ENCODE measurements around the gene CALN1.
"Not testable (repeated sequence)": the region's sequence is repeated elsewhere in the genome, so short reads cannot be mapped to it uniquely, and the experiment has no call there.

CALN1 gene

GRCh38 chr7:72265071-72265904 lies 146.8 kb downstream of the CALN1 start:
- DNase-seq: no peak

- DNase-seq: no peak
These were observed 151.7 kb downstream of the CALN1 start for GRCh38 chr7:72260406-72260805.

- DNase-seq: no peak
These were observed 154.1 kb downstream of the CALN1 start for GRCh38 chr7:72258074-72258473.

- DNase-seq: no peak
These were observed 157.7 kb downstream of the CALN1 start for GRCh38 chr7:72254455-72254854.

GRCh38 chr7:72249106-72249505 lies 163.0 kb downstream of the CALN1 start:
- no peak for DNase-seq

GRCh38 chr7:72244826-72245398 lies 167.2 kb downstream of the CALN1 start:
- DNase-seq: no peak

- no peak for DNase-seq
These were observed 168.8 kb downstream of the CALN1 start for GRCh38 chr7:72243329-72243728.

GRCh38 chr7:72235351-72235750 lies 176.8 kb downstream of the CALN1 start:
- no peak for DNase-seq

GRCh38 chr7:72234086-72234485 lies 178.1 kb downstream of the CALN1 start:
- no peak for DNase-seq

GRCh38 chr7:72230281-72230680 lies 181.9 kb downstream of the CALN1 start:
- DNase-seq: no peak

- DNase-seq: no peak
These were observed 188.8 kb downstream of the CALN1 start for GRCh38 chr7:72223351-72223750.

- no peak for DNase-seq
These were observed 190.0 kb downstream of the CALN1 start for GRCh38 chr7:72222136-72222535.

GRCh38 chr7:72219500-72219899 lies 192.6 kb downstream of the CALN1 start:
- DNase-seq: no peak

- no peak for DNase-seq
These were observed 195.0 kb downstream of the CALN1 start for GRCh38 chr7:72217151-72217550.

GRCh38 chr7:72213769-72214168 lies 198.4 kb downstream of the CALN1 start:
- no peak for DNase-seq

- DNase-seq: no peak
These were observed 199.1 kb downstream of the CALN1 start for GRCh38 chr7:72213081-72213480.

- no peak for DNase-seq
These were observed 201.0 kb downstream of the CALN1 start for GRCh38 chr7:72211175-72211574.

GRCh38 chr7:72209006-72209405 lies 203.1 kb downstream of the CALN1 start:
- DNase-seq: not testable (repeated sequence)

GRCh38 chr7:72196176-72196575 lies 216.0 kb downstream of the CALN1 start:
- DNase-seq: no peak

GRCh38 chr7:72190919-72191318 lies 221.2 kb downstream of the CALN1 start:
- no peak for DNase-seq

- no peak for DNase-seq
These were observed 222.0 kb downstream of the CALN1 start for GRCh38 chr7:72190146-72190545.

GRCh38 chr7:72187179-72187578 lies 225.0 kb downstream of the CALN1 start:
- DNase-seq: no peak

GRCh38 chr7:72183835-72184234 lies 228.3 kb downstream of the CALN1 start:
- DNase-seq: peak; percentile 50

- DNase-seq: no peak
These were observed 230.1 kb downstream of the CALN1 start for GRCh38 chr7:72182036-72182435.

GRCh38 chr7:72176875-72177274 lies 235.3 kb downstream of the CALN1 start:
- no peak for DNase-seq

All from hematopoietic multipotent progenitor cell treated with erythropoietin and hydrocortisone succinate and interleukin-3 and kit ligand, for 6 days (in vitro differentiated cells).